Midbrain (tissue), 1 donor: Measurements from ENCODE around the gene SSH3.

Experiments
- DNase-seq: peaks from one replicate; lab custom pipeline; 2025; lab: John Stamatoyannopoulos, UW

SSH3 gene

DNA sequence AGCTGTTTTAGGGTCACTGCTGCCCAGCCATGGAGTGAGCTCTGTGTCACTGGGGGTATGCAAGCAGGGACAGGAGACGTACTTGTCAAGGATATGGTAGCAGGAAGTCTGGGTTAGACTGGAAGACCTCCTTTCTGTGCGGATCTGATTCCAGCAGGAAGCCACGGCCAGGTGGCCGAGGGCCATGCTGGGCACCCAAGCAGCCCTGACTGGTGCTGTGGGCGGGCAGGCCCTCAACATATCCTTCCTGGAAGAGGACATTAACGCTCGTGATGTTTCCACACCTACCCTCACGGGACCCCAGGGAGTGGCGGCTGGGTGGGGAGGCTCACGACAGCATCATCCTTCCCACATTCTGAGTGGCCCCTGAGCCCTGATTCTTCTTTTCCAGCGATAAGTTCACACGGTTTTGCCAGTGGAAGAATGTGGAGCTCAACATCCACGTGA is 23.0 kb upstream of the SSH3 start:
- DNase-seq: no peak

DNA sequence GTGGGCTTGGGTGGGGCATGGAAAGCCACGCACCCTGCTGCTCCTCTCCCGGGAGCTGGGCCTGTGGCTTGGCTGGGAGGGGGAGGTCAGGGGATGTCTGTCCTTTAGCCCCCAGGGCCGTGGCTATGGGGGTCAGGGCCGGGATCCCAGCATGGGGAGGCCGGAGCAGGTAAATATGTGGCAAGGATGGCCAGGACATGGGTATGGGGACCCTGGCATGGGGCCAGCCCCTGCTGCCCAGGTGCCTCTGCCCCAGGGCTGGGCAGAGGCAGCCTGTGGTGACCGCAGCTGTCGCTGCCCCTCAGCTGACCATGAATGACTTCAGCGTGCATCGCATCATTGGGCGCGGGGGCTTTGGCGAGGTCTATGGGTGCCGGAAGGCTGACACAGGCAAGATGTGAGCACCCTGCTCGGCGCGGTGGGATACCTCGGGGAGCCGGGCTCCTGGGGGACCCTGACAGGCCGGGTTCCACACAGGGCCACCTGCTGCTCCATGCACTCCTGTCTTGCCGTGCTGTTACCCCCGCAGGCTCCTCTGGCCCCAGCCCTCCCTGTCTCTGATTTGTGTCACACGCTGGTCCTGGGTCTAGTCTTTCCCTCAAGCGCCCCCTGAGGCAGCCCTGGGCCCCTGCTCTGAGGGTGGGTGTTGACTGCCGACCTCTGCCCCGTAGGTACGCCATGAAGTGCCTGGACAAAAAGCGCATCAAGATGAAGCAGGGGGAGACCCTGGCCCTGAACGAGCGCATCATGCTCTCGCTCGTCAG is 22.4 kb upstream of the SSH3 start:
- no peak for DNase-seq

DNA sequence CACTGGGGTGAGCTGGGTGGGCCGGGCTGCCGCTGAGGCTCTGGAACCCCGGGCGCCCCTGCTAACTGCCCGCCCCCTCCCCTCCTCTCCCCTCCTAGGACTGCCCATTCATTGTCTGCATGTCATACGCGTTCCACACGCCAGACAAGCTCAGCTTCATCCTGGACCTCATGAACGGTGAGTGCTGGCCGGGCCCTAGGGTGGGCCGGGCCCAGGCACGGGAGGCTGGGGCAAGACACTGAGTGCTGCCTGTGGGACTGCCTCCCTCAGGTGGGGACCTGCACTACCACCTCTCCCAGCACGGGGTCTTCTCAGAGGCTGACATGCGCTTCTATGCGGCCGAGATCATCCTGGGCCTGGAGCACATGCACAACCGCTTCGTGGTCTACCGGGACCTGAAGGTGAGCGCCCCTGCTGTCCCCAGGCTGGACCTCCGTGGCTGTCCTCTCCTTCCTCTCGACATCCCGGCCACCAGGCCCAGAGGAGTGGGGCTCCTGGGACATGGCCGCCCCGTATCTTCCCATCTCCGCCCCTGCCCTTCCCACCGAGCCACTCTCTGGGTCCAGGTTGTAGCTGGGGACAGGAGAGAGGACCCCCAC is 21.7 kb upstream of the SSH3 start:
- no peak for DNase-seq

DNA sequence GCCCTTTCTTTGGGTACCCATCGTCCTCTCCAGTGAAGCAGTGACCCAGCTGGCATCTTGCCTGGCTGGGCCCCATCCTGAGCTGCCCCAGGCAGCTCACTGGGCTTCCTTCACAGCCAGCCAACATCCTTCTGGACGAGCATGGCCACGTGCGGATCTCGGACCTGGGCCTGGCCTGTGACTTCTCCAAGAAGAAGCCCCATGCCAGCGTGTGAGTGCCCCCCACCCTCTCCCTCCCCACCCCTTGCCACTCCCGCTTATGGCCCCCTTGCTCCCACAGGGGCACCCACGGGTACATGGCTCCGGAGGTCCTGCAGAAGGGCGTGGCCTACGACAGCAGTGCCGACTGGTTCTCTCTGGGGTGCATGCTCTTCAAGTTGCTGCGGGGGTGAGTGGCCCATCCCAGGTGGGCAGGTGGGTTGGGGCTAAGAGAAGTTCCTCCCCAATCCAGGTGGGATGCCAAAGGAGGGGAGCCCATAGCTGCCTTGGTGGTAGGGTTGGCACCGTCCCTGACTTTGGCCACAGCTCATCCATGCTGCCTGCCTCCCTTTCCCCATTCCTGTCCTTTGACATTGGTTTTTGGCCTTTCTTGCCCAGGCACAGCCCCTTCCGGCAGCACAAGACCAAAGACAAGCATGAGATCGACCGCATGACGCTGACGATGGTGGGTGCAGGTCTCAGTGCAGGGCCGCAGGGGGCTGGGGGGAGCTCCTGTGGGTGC is 21.0 kb upstream of the SSH3 start:
- DNase-seq: no peak

DNA sequence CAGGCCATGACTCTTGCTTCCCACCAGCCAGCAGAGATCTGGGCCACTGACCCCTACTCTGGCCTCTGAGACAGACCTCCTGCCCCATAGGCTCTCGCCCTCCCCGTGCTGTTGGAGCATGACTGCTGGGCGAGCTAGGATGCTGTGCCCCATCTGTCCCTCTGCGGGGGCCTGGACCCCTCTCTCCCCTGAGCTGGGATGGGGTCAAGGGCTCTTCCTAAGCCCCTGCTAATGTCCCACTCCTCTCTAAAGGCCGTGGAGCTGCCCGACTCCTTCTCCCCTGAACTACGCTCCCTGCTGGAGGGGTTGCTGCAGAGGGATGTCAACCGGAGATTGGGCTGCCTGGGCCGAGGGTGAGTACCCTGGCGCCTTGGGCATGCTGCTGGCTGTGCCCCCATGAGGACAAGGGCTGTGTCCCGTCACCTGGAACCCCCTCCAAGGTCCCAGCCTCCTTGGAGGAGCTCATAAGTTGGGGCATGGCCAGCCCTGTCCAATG is 20.4 kb upstream of the SSH3 start:
- DNase-seq: no peak

GRCh38 chr11:67283481-67283963 is 19.8 kb upstream of the SSH3 start:
- no peak for DNase-seq

DNA sequence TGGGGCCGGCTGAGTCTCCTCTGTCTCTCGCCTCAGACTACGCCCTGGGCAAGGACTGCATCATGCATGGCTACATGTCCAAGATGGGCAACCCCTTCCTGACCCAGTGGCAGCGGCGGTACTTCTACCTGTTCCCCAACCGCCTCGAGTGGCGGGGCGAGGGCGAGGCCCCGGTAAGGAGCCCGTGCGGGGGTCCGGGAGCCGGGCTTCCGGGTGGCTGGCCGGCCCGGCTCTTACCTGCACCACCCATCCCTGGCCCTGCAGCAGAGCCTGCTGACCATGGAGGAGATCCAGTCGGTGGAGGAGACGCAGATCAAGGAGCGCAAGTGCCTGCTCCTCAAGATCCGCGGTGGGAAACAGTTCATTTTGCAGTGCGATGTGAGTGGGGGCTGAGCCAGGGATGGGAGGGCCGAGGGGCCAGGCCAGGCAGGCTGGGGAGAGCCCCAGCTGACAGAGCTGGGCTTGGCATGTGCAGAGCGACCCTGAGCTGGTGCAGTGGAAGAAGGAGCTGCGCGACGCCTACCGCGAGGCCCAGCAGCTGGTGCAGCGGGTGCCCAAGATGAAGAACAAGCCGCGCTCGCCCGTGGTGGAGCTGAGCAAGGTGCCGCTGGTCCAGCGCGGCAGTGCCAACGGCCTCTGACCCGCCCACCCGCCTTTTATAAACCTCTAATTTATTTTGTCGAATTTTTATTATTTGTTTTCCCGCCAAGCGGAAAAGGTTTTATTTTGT is 18.4 kb upstream of the SSH3 start:
- no peak for DNase-seq

DNA sequence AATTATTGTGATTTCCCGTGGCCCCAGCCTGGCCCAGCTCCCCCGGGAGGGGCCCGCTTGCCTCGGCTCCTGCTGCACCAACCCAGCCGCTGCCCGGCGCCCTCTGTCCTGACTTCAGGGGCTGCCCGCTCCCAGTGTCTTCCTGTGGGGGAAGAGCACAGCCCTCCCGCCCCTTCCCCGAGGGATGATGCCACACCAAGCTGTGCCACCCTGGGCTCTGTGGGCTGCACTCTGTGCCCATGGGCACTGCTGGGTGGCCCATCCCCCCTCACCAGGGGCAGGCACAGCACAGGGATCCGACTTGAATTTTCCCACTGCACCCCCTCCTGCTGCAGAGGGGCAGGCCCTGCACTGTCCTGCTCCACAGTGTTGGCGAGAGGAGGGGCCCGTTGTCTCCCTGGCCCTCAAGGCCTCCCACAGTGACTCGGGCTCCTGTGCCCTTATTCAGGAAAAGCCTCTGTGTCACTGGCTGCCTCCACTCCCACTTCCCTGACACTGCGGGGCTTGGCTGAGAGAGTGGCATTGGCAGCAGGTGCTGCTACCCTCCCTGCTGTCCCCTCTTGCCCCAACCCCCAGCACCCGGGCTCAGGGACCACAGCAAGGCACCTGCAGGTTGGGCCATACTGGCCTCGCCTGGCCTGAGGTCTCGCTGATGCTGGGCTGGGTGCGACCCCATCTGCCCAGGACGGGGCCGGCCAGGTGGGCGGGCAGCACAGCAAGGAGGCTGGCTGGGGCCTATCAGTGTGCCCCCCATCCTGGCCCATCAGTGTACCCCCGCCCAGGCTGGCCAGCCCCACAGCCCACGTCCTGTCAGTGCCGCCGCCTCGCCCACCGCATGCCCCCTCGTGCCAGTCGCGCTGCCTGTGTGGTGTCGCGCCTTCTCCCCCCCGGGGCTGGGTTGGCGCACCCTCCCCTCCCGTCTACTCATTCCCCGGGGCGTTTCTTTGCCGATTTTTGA is 17.5 kb upstream of the SSH3 start:
- DNase-seq: no peak

GRCh38 chr11:67286621-67287333 is 16.6 kb upstream of the SSH3 start:
- peak; percentile 48 for DNase-seq

DNA sequence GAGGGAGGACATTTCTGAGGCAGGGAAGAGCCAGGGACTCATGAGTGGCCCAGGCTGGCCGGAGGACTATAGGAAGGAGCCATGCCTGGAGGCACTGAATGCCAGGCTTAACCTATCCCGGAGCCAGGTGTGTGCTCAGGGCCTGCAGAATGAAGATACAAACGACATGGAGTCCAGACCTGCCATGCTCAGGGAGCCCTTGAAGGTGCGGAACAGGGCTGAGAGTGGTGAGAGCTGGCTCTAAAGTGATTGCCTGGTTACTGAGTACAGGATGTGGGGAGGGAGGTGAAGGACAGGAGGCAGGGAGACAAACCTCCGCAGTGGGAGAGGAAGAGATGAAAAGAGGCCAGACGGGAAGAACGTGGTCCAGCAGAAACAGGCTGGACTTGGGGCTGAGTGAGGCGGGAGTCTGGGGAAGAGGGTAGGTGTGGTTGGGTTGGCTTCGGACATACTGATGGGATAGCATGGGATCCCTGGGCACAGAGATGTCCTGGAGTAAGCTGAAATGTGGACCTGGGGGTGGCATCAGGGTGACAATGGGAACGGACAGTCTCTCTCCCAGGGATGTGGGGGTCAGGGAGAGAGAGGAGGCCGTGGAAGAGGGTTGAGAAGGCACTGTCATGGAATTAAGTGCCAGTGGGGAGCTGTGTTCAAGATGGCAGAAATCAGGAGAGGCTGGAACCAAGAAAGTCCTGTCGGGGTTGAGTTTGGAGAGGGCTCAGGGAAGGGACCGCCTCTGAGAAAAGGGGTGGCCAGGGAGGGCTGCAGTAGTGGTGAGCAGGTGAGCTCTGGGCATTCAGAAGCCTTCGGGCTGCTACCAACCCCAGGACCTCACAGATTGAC is 15.8 kb upstream of the SSH3 start:
- DNase-seq: no peak

DNA sequence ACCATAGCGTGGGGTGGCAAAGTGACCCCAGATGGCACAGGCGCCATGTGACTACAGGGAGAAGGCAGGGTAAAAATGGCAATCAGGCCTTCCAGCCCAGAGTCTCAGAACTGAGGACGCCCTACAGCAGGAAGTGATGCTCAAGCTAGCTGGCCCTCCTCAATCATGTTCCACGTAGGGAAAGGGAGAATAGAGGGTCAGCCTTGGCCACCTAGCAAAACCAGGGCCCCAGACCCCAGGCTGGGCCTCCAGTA is 15.2 kb upstream of the SSH3 start:
- no peak for DNase-seq

DNA sequence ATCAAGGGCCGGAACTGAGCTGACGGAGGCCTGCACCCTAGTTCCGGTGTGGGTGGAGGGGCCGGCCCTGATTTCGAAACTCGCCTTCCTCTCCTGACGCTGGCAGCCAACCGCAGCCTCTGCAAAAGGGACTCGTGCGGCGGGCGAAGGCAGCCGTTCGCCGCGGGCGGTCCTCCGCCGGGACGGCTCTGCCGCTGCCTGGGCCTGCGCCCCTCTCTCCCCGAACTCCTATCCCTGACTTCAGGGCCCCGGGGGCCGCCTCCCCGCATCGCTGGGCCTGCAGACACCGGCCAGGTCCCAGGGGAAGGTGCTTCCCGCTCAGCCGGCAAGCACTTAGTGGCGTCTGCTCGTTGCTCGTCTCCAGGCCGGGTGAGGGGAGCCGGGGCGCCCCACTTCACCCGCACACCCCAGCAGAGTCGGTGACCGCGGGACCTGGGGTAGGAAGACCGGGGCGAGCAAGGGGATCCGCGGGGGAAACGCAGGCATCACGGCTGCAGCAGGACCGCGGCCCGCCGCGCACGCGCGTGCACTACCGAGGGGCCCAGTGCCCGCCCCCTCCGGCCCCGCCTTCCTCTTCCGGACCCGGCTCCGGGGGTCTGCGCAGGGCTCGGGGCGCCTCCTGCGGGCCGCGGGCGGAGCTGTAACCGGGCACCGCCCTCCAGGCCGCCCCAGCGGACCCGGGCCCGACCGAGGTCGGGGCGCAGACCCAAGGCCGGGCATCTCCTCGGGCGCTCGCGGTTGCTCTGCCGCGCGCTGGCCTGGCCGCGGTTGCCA is 14.7 kb upstream of the SSH3 start:
- peak; percentile 83 for DNase-seq

DNA sequence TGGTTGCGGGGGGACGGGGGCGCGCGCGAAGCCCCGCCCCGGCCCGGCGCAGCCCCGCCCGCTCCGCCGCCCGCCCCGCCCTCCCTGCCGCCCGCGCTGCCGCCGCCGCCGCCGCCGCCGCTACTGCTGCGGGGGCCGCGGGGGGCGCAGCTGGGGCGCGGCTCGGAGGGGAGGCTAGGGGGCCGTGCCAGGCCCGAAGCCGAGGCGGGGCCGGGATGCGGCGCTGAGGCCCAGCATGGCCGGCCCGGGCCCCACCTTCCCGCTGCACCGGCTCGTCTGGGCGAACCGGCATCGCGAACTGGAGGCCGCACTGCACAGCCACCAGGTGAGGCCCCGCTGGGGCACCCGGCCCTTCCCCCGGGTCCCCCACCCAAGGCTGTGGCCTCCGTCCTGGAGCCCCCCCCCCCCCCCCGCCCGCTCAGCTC is 14.1 kb upstream of the SSH3 start, which contains the start of gene ANKRD13D:
ANKRD13D (plus strand) TSS at position 78 of the 425 bp plus-strand sequence; CDS start at position 236, 158 bp downstream.
- DNase-seq: no peak

DNA sequence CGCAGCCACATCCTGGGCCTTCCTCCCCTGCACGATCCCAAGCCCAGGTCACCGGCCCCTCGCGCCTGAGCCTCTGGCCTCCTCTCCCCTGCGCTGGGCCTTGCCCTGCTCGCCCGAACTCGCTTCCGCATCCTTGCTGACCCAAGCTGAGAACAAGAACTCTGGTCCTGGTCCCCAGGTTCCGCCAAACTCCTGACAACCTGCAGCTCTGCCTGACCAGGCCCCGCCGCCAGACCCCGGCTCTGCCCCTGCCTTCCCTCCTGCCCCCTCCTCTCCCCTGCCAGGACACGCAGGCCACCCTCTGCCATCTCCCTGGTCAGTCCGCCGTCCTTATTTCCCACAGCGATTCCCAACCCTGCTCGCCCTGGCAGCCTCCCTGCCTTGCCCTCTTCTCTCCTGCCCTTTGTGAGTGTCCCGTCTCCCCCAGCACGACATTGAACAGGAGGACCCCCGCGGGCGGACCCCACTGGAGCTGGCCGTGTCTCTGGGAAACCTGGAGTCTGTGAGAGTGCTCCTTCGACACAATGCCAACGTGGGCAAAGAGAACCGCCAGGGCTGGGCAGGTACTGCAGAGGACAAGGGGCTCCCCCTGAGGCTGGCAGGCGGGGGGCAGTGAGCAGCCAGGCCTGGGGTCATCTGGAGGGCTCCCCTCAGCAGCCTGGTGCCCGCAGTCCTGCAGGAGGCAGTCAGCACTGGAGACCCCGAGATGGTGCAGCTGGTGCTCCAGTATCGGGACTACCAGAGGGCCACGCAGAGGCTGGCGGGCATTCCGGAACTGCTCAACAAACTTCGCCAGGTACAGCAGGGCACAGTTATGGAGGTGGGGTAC is 13.5 kb upstream of the SSH3 start:
- no peak for DNase-seq

- no peak for DNase-seq
These were observed 12.5 kb upstream of the SSH3 start for GRCh38 chr11:67290801-67291200.

DNA sequence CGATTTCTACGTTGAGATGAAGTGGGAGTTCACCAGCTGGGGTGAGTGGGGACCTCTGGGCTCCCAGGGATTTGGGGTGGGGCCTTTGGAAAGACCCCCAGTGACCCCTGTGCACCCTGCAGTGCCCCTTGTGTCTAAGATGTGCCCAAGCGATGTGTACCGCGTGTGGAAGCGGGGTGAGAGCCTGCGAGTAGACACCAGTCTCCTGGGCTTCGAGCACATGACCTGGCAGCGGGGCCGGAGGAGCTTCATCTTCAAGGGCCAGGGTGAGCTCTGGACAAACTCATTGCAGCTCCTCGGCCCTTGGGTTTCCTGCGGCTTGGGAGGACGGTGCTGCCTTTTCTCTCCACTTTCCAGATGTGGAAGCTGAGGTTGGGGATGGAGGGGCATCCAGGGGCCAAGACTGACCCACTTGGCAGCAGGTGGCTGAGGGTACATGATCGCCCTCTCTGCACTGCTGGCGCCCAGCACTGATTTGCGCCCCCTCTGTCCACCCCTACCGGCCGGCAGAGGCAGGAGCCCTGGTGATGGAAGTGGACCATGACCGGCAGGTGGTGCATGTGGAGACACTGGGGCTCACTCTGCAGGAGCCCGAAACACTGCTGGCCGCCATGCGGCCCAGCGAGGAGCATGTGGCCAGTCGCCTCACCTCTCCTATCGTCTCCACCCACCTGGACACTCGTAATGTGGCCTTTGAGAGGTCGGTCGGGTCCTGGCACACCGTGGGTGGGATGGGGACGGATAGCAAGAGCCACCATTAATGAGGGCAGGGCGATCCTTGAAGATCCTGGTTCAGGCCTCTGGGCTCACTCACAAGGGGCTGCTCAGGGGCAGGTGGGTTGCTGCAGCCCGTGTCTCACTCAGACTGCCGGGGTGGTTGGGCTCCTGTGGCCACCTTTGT is 11.6 kb upstream of the SSH3 start:
- DNase-seq: no peak

GRCh38 chr11:67292671-67293070 is 10.7 kb upstream of the SSH3 start:
- DNase-seq: no peak
